Activated CD4-positive, alpha-beta T cell treated with anti-CD3 and anti-CD28 coated beads, Interleukin-2, amount 50 U/mL, for 24 hours (primary cell): ENCODE measurements around the gene KLHL40.
"Not testable (repeated sequence)": the region's sequence is repeated elsewhere in the genome, so short reads cannot be mapped to it uniquely, and the experiment has no call there.

ENCODE experiments used
- DNase-seq, 2 donors: peaks; one replicate each; pipeline ENCODE4 v3.0.0-alpha.2; 2020; ENCODE audit warnings: low read depth in 1 of 2, low spot score in 1 of 2

The KLHL40 gene

GRCh38 chr3:42717306-42717705 is 32.0 kb downstream of the KLHL40 start:
- no peak for DNase-seq

GRCh38 chr3:42718338-42718737 is 33.0 kb downstream of the KLHL40 start:
- no peak for DNase-seq

GRCh38 chr3:42719002-42719401 is 33.7 kb downstream of the KLHL40 start:
- no peak for DNase-seq

- no peak for DNase-seq
Measured at GRCh38 chr3:42720126-42720525, 34.8 kb downstream of the KLHL40 start.

- no peak for DNase-seq
Measured at GRCh38 chr3:42721690-42722089, 36.4 kb downstream of the KLHL40 start.

- not testable (repeated sequence) for DNase-seq
Measured at GRCh38 chr3:42722442-42722841, 37.1 kb downstream of the KLHL40 start.

GRCh38 chr3:42723219-42723618 is 37.9 kb downstream of the KLHL40 start:
- DNase-seq, result no peak

- DNase-seq, result no peak
Measured at GRCh38 chr3:42725454-42725853, 40.1 kb downstream of the KLHL40 start.

- DNase-seq, result no peak
Measured at GRCh38 chr3:42728056-42728455, 42.7 kb downstream of the KLHL40 start.

- no peak for DNase-seq
Measured at GRCh38 chr3:42728668-42729364, 43.5 kb downstream of the KLHL40 start.

GRCh38 chr3:42729404-42730145 is 44.2 kb downstream of the KLHL40 start:
- DNase-seq, result no peak

- DNase-seq, result no peak
Measured at GRCh38 chr3:42730294-42730693, 45.0 kb downstream of the KLHL40 start.

GRCh38 chr3:42730706-42731420 is 45.5 kb downstream of the KLHL40 start:
- DNase-seq, result no peak

- DNase-seq, result no peak
Measured at GRCh38 chr3:42731476-42732195, 46.3 kb downstream of the KLHL40 start.

- DNase-seq, result no peak
Measured at GRCh38 chr3:42732196-42732828, 47.0 kb downstream of the KLHL40 start.

- DNase-seq, result no peak
Measured at GRCh38 chr3:42732829-42733459, 47.6 kb downstream of the KLHL40 start.

GRCh38 chr3:42733501-42734262 is 48.3 kb downstream of the KLHL40 start:
- DNase-seq, result no peak

GRCh38 chr3:42734263-42734860 is 49.0 kb downstream of the KLHL40 start:
- no peak for DNase-seq

GRCh38 chr3:42735019-42735418 is 49.7 kb downstream of the KLHL40 start:
- no peak for DNase-seq
